PC-3 (cell line): ENCODE measurements around the gene NACC2. TPM values are rescaled to one million over a fixed set of nuclear protein-coding genes. Genes with fewer than 3 reads are reported as not detected.

ENCODE experiments used
- ATAC-seq: fragments of 200-7000 bp; cut with Tn5 transposase; 2 replicates; pipeline ENCODE4 v1.9.1; 2020; ENCODE audit warnings: mild to moderate bottlenecking, moderate library complexity
- BruUV-seq: library from RNA; stranded (reverse); fragments of 400-500 nt; replicated peaks from 2 replicates; lab custom pipeline; 2021; lab: Mats Ljungman, UMichigan
- CTCF ChIA-PET: fragments of 300-600 bp; sonication (Branson Sonifier 250); formaldehyde crosslinking; loops from one replicate; lab custom pipeline; 2022; ENCODE audit warnings: antibody characterized with exemption; lab: Charles Lee
- POLR2A ChIA-PET: fragments of 300-600 bp; sonication (Branson Sonifier 250); formaldehyde crosslinking; loops from one replicate; lab custom pipeline; 2022; ENCODE audit warnings: antibody characterized with exemption; ENCODE audit not compliant: unreplicated experiment; lab: Charles Lee
- DNase-seq: peaks from one replicate; pipeline ENCODE4 v3.0.0-alpha.2; 2015
- H2AFZ ChIP-seq: fragments of 300-600 bp; sonication (generic); 2 replicates; pipeline ENCODE4 v1.6.0; 2016; ENCODE audit warnings: antibody characterized with exemption, low read length
- H3F3A ChIP-seq: fragments of 300-600 bp; sonication (generic); one replicate; pipeline ENCODE4 v1.6.0; 2017; ENCODE audit warnings: antibody characterized with exemption, low read length, control low read depth, mild to moderate bottlenecking; ENCODE audit not compliant: unreplicated experiment
- H3K27ac ChIP-seq: fragments of 300-600 bp; sonication (generic); 2 replicates; pipeline ENCODE4 v1.5.1; 2016; ENCODE audit warnings: mild to moderate bottlenecking, low read length
- H3K27me3 ChIP-seq: fragments of 300-600 bp; sonication (generic); 2 replicates; pipeline ENCODE4 v1.6.1; 2016; ENCODE audit warnings: low read length, mixed read lengths
- H3K36me3 ChIP-seq: fragments of 300-600 bp; sonication (generic); 2 replicates; pipeline ENCODE4 v1.6.1; 2016; ENCODE audit warnings: low read depth, mixed run types, low read length, mixed read lengths
- H3K4me1 ChIP-seq: fragments of 300-600 bp; sonication (generic); 2 replicates; pipeline ENCODE4 v1.5.1; 2016; ENCODE audit warnings: low read length; ENCODE audit not compliant: insufficient read depth
- H3K4me2 ChIP-seq: fragments of 300-600 bp; sonication (generic); 2 replicates; pipeline ENCODE4 v1.6.0; 2016; ENCODE audit warnings: low read length
- H3K4me3 ChIP-seq: fragments of 300-600 bp; sonication (generic); 2 replicates; pipeline ENCODE4 v1.5.1; 2016; ENCODE audit warnings: mild to moderate bottlenecking, low read length, mixed read lengths
- H3K79me2 ChIP-seq: fragments of 300-600 bp; sonication (generic); 2 replicates; pipeline ENCODE4 v1.6.1; 2017; ENCODE audit warnings: low read length, mixed read lengths
- H3K9ac ChIP-seq: fragments of 300-600 bp; sonication (generic); 2 replicates; pipeline ENCODE4 v1.6.0; 2016; ENCODE audit warnings: mild to moderate bottlenecking, low read length
- H3K9me2 ChIP-seq: fragments of 300-600 bp; sonication (generic); replicated peaks from 2 replicates; pipeline ENCODE4 v1.6.1; 2016; ENCODE audit warnings: mixed run types, low read length, mixed read lengths
- H3K9me3 ChIP-seq: fragments of 300-600 bp; sonication (generic); 2 replicates; pipeline ENCODE4 v1.6.1; 2016; ENCODE audit warnings: low read length, mixed read lengths
- H4K20me1 ChIP-seq: fragments of 300-600 bp; sonication (generic); 2 replicates; pipeline ENCODE4 v1.6.1; 2016; ENCODE audit warnings: low read length, mixed read lengths
- EZH2 ChIP-seq: fragments of 300-600 bp; sonication (generic); IDR thresholded peaks from one replicate; pipeline ENCODE4 v1.6.1; 2017; ENCODE audit warnings: antibody characterized with exemption, mild to moderate bottlenecking, low read length; ENCODE audit not compliant: unreplicated experiment
- EZH2phosphoT487 ChIP-seq: fragments of 300-600 bp; sonication (generic); IDR thresholded peaks from 2 replicates; pipeline ENCODE4 v1.6.1; 2018; ENCODE audit warnings: mild to moderate bottlenecking, antibody characterized with exemption, low read length, borderline replicate concordance
- intact Hi-C: fragments of 100-400 bp; cut with micrococcal nuclease; formaldehyde crosslinking; loops from 2 replicates; pipeline ENCODE4 v1.9.0; 2023
- total RNA-seq: library from RNA; depleted of rRNA; stranded (reverse); fragments of >200 nt; gene quantifications from 2 replicates; pipeline ENCODE4 v1.2.3, GENCODE V29; 2014
- TF ChIP-seq, protein P1 (sequence below): fragments of 300-600 bp; sonication (generic); conservative IDR thresholded peaks from 2 replicates; pipeline ENCODE4 v1.5.1; 2017; ENCODE audit warnings: antibody characterized with exemption, low read depth, mild to moderate bottlenecking, low read length

NACC2 gene
- total RNA-seq, 1 experiment from 2014 or later: 12.3 TPM

GRCh38 chr9:136004712-136005111 is 90.4 kb downstream of the NACC2 start:
- Histone ChIP-seq H3F3A (peaks cover 4% of the 10 kb centered on the region), H2AFZ (no peak overlapping the region), H3K4me1 (peaks cover 17% of the 10 kb centered on the region), H3K9me2 (no peaks in the 10 kb centered on the region), H4K20me1 (no peaks in the 10 kb centered on the region), H3K9ac (no peak overlapping the region), H3K4me2 (no peak overlapping the region), H3K27me3 (no peaks in the 10 kb centered on the region), H3K4me3 (no peak overlapping the region), H3K79me2 (no peaks in the 10 kb centered on the region), H3K9me3 (no peaks in the 10 kb centered on the region), H3K36me3 (no peaks in the 10 kb centered on the region), H3K27ac (no peak overlapping the region)
- POLR2A ChIA-PET: no interaction called here
- CTCF ChIA-PET: no interaction called here
- ATAC-seq (no peak), DNase-seq (no peak)
- intact Hi-C loops: no loop called here
- TF ChIP-seq EZH2 (no peak), EZH2phosphoT487 (no peak)
- TF ChIP-seq, protein P1, sequence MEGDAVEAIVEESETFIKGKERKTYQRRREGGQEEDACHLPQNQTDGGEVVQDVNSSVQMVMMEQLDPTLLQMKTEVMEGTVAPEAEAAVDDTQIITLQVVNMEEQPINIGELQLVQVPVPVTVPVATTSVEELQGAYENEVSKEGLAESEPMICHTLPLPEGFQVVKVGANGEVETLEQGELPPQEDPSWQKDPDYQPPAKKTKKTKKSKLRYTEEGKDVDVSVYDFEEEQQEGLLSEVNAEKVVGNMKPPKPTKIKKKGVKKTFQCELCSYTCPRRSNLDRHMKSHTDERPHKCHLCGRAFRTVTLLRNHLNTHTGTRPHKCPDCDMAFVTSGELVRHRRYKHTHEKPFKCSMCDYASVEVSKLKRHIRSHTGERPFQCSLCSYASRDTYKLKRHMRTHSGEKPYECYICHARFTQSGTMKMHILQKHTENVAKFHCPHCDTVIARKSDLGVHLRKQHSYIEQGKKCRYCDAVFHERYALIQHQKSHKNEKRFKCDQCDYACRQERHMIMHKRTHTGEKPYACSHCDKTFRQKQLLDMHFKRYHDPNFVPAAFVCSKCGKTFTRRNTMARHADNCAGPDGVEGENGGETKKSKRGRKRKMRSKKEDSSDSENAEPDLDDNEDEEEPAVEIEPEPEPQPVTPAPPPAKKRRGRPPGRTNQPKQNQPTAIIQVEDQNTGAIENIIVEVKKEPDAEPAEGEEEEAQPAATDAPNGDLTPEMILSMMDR: no peak
- no TSS peak for BruUV-seq

- TF ChIP-seq EZH2phosphoT487 (no peak), EZH2 (no peak)
- TF ChIP-seq, protein P1: no peak
- no TSS peak for BruUV-seq
- no peaks in the 10 kb centered on the region for H3K79me2 ChIP-seq
- H4K20me1 ChIP-seq: no peaks in the 10 kb centered on the region
- H3K4me2 ChIP-seq: no peak overlapping the region
- no peak overlapping the region for H3K9ac ChIP-seq
- no peaks in the 10 kb centered on the region for H3K36me3 ChIP-seq
- H3K9me3 ChIP-seq: no peaks in the 10 kb centered on the region
- CTCF ChIA-PET: no interaction called here
- peaks cover 17% of the 10 kb centered on the region for H3K4me1 ChIP-seq
- no peaks in the 10 kb centered on the region for H3K27me3 ChIP-seq
- ATAC-seq: no peak
- no peak overlapping the region for H2AFZ ChIP-seq
- DNase-seq: no peak
- POLR2A ChIA-PET: no interaction called here
- no peaks in the 10 kb centered on the region for H3K9me2 ChIP-seq
- peaks cover 4% of the 10 kb centered on the region for H3F3A ChIP-seq
- H3K27ac ChIP-seq: no peak overlapping the region
- no peak overlapping the region for H3K4me3 ChIP-seq
- intact Hi-C loops: no loop called here
Measured at GRCh38 chr9:136004219-136004618, 90.9 kb downstream of the NACC2 start.

DNA sequence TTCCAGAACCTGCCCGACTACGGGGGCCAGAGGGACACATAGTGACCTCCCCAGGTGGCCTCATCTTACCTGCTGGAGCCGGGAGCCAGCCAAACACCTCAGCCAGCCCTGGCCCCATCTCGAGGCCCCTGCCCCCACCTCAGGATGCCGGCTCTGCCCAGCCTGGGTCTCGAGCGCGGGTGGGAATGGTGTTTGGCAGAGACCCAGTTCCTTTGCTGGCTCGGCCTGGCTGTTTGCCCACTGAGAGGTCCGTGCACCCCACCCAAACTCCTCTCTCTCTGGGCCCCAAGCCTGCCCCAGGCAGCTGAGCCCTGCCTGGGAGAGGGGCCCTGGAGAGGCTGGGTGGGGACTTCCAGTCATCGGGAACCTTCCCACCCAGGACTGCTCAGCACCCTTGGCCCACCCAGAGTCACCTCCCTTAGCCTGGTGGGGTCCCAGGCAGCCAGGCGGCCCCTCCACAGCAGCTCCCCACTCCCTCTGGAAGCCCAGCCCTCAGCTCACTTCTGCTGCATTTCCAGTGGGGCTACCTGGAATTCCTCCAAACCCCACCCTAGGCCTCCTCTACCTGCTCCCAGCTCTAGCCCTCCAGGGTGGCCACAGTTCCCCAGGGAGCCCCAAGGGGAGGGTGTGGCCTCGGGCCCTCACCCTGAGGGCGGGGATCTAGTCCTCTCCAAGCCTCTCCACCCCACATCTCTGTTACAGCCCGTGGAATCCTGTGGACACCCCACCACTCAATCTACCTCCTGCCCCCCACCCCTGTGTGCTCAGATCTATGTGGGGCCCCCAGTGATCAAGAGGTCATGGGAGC is 91.5 kb downstream of the NACC2 start:
- TF ChIP-seq, protein P1: no peak
- TF ChIP-seq EZH2phosphoT487 (no peak), EZH2 (no peak)
- no peaks in the 10 kb centered on the region for H3K36me3 ChIP-seq
- H3F3A ChIP-seq: peaks cover under 1% of the 10 kb centered on the region
- H3K79me2 ChIP-seq: no peaks in the 10 kb centered on the region
- no peaks in the 10 kb centered on the region for H4K20me1 ChIP-seq
- ChIA-PET POLR2A (no interaction called here), CTCF (no interaction called here)
- no peak overlapping the region for H2AFZ ChIP-seq
- H3K4me1 ChIP-seq: peaks cover 11% of the 10 kb centered on the region
- no peak overlapping the region for H3K4me3 ChIP-seq
- no peaks in the 10 kb centered on the region for H3K9me2 ChIP-seq
- no TSS peak for BruUV-seq
- DNase-seq (no peak), ATAC-seq (no peak)
- H3K27me3 ChIP-seq: no peaks in the 10 kb centered on the region
- H3K9ac ChIP-seq: no peak overlapping the region
- no peak overlapping the region for H3K4me2 ChIP-seq
- H3K9me3 ChIP-seq: no peaks in the 10 kb centered on the region
- no peak overlapping the region for H3K27ac ChIP-seq
- intact Hi-C loops: no loop called here
